C4-2B (cell line): ENCODE measurements around the gene FBRS.

Experiments used
- ZFX ChIP-seq: fragments of 450-650 bp; IDR thresholded peaks from 2 replicates; pipeline ENCODE4 v1.6.1; 2017
- TF ChIP-seq, protein P1 (sequence below): fragments of 450-650 bp; conservative IDR thresholded peaks from 2 replicates; pipeline ENCODE4 v1.5.1; 2017; ENCODE audit warnings: mild to moderate bottlenecking

DNA sequence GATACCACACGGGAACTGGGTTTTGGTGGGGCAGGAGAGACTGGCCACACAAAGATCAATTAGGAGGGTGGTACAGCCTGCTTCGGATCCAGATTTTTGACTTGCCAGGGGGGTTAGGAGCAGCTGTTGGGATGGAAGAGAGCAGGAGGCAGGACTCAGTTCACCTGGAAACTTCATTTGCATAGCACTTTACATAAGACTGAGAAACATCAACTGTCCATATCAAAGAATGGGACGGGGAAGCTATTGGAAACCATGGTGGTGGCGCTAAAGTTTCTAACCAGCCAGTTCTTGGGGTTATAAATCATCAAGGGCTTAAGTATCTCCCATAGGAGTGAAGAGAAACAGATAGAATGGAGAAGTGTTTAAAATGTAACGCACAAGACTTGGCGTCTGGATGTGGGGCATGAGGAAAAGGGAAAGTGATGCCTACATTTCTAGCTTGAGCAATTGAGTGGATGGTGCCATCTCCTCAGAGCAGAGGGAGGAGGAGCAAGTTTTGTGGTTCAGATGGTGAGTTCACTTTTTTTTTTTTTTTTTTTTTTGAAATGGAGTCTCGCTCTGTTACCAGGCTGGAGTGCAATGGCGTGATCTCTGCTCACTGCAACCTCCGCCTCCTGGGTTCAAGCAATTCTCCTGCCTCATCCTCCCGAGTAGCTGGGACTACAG is 34.3 kb downstream of the FBRS start:
- TF ChIP-seq, protein P1, sequence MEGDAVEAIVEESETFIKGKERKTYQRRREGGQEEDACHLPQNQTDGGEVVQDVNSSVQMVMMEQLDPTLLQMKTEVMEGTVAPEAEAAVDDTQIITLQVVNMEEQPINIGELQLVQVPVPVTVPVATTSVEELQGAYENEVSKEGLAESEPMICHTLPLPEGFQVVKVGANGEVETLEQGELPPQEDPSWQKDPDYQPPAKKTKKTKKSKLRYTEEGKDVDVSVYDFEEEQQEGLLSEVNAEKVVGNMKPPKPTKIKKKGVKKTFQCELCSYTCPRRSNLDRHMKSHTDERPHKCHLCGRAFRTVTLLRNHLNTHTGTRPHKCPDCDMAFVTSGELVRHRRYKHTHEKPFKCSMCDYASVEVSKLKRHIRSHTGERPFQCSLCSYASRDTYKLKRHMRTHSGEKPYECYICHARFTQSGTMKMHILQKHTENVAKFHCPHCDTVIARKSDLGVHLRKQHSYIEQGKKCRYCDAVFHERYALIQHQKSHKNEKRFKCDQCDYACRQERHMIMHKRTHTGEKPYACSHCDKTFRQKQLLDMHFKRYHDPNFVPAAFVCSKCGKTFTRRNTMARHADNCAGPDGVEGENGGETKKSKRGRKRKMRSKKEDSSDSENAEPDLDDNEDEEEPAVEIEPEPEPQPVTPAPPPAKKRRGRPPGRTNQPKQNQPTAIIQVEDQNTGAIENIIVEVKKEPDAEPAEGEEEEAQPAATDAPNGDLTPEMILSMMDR: no peak
- no peak for TF ChIP-seq ZFX
